NCI-H69 (cell line): ENCODE results near the gene SKAP1.

Source experiments
- DNase-seq: peaks from one replicate; lab custom pipeline; 2025; lab: John Stamatoyannopoulos, UW

Gene SKAP1

DNA sequence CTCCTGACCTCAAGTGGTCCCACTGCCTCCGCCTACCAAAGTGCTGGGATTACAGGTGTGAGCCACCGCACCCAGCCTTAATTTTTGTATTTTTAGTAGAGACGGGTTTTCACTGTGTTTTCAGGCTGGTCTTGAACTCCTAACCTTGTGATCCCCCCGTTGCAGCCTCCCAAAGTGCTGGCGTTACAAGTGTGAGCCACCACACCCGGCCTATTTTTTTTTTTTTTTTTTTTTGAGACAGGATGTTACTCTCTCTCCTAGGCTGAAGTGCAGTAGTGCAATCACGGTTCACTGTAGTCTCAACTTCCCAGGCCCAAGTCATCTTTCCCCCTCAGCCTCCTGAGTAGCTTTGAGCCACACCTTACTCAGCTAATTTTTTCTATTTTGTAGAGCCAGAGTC lies 325.6 kb downstream of the SKAP1 start:
- no peak for DNase-seq

DNA sequence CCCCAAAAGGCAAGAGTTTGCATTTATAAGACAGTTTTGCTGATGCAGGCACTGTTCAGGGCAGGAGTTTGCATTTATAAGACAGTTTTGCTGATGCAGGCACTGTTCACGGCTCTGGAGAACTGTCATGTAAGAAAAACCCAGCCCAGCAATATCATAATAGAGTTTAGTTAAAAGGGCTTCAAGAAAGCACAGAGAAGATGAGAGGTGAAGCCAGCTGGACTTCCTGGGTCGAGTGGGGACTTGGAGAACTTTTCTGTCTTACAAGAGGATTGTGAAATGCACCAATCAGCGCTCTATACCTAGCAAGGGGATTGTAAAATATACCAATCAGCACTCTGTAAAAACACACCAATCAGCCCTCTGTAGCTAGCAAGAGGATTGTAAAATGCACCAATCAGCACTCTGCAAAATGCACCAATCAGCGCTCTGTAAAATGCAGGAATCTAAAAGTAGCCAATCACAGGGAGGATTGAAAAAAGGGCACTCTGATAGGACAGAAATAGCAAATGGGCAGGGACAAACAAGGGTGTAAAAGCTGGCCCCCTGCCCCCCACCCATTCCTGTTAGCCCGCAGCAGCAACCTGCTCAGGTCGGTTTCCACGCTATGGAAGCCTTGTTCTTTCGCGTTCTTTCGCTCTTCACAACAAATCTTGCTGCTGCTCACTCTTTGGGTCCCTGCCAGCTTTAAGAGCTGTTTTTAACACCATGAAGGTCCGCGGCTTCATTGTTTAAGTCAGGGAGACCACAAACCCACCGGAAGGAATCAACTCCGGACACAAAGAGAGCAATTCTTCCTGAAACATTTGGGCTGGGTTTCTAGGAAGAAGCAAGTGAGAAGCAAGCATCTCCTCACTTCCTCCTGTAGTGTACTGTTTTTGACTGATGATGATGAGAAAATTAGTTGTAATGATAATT lies 327.0 kb downstream of the SKAP1 start:
- peak; percentile 58 for DNase-seq

DNA sequence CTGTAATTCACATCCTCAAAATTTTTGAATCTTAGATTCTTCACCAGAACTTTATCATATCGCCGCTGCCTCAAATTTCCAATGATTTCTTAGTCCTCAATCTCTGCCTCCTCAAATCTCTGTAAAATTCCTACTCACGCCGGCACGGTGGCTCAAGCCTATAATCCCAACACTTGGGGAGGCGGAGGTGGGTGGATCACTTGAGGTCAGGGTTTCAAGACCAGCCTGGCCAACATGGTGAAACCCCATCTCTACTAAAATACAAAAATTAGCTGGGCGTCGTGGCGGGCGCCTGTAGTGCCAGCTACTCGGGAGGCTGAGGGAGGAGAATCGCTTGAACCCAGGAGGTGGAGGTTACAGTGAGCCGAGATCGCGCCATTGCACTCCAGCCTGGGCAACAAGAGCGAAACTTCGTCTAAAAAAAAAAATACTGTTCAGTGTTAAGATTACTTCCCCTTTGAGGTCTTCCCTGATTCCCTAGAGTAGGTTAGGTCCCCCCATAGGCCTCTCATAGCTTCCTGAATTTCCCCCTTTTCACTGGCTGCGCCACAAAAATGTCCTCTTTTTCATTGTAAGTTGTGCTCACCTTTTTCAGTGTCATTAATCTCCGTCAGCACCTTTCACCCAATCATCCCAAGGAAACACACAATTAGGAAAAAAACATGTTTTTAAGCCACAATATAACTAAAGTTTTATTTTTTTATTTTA lies 327.8 kb downstream of the SKAP1 start:
- no peak for DNase-seq

DNA sequence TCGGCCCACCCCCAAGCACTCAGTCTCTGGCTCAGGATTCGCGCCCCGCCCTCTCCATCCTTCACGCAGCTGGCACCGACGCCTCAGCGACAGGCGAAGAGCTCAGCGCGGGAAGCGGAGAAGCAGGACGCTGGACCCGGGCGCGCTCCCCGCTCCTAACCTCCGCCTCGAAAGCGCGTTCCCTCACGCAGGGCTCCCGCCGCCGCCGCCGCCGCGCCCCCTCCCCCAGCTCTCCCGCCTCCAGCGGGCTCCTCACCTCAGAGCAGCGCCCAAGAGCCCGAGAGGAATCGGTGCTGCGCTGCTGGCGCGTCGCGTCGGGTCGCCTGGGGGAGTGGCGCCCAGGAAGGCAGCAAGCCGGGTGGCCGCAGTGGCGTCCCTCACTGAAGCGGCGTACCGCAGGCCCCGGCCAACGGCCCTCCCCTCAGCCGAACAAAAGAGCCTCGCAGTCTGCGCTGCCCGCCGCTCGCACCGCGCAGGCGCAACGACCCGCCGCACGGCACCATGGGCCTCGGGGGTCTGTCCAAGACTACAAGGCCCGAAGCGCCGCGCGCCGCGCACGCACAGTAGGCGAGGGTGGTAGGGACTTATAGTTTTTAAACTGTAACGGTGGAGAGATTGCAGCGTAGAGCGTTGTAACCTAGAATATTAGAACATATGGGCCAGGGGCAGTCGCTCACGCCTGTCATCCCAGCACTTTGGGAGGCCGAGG lies 328.8 kb downstream of the SKAP1 start, which contains the start of gene CBX1:
Gene CBX1, minus strand, starts transcription at position 467 of the 709 bp plus-strand sequence. CDS start 24,474 bp downstream, outside the sequence.
- peak; percentile 99 for DNase-seq

DNA sequence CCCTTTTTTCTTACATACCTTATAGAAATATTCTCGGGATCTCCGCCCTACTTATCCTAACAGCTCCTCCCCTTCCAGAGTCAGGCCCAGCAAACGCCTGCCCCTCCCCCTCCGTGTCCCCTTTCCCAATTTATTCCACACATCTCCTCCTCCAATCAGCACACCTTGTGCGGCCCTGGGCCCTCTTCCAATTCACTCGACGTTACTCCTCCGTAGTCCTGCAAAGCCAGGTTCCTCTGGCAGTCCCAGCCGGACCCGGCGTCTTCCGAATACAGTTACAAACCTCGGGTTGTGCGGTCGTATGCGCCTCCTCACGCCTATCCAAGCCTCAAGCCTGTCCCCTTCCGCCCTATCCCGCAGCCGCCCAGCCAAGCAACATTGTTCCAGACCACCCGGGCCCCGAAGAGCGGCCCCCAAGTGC lies 329.4 kb downstream of the SKAP1 start:
- peak; percentile 82 for DNase-seq

DNA sequence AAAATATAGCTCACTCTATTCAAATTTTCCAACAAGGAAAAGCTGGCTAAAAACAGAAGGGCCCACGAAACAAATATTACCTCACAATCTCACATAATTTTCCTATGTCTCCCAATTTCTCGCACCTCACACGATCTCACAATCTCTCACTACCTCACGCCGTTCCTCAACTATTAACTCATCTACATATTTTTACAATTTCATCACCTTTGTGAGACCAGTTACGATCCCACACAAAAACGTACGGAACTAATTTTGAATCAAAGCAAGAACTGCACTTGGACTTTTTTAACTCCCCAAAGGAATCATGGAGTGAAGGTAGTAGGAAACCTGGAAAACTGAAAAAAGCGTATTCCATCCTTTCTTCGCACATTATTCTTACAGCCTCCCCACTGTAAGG lies 329.9 kb downstream of the SKAP1 start:
- no peak for DNase-seq

DNA sequence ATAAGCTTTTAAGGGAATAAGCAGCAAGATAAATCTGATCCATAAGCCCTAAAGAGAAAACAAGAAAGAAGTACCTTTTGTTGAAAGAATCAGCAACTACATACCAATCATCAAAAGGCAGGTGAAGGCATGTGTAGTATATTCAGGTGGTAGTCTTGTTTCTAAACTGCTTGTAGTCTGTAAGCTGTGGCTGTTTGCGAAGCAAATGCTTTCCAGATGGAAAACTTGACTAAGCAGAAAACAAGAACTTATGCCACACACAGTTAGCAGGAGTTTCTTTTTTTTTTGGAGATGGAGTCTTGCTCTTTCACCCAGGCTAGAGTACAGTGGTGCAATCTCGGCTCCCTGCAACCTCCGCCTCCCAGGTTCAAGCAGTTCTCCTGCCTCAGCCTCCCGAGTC lies 334.4 kb downstream of the SKAP1 start:
- DNase-seq = no peak

DNA sequence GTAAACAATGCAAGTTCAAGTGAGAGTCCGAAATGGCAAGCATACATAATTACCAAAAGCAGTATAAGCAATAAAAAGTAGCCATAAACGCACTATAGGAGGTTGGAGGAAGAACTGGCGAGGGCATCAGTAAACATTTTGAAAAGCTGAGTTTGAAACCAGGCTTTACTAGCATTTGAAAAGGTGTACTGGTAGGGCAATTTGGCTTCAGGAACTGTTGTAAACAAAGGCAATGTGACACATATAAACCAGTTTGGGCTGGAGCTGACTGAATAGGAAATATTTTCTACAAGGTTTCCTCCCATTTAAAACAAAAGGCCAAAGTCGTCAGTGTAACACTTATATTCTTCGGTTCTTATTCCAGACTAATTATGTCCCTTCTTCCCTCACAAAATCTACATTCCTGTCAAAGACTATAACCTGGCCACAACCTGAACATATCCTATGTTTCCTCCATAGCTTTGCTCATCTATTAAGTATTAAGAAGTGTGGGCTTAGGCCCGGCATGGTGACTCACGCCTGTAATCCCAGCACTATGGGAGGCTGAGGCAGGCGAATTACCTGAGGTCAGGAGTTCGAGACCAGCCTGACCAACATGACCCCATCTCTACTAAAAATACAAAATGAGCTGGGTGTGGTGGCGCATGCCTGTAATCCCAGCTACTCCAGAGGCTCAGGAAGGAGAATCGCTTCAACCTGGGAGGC lies 336.5 kb downstream of the SKAP1 start:
- DNase-seq = no peak

DNA sequence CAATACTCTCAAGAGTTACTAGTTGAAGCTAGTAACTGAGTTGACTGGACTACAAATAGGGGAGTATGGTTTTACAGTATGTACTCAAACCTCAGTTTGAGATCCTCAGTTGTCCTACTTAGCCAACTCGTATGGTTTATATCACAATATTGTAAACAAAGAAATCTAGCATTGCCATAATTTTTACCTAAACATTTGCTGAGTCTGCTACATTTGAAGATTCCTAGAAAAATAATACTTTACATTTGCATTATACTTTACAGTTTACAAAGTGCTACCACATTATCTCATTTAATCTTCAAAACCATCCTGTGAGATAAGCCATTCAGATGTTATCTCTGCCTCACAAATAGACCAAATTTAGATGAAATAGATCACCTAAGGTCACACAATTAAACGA lies 345.1 kb downstream of the SKAP1 start:
- no peak for DNase-seq
